ENCODE data around the gene KIAA1328. TPM values are rescaled to one million over a fixed set of nuclear protein-coding genes. Genes with fewer than 3 reads are reported as not detected.

Gene KIAA1328
- total RNA-seq, 1 donor from 2014 or later = 9.2 TPM

- H3K9me3 Mint-ChIP-seq (ENCODE audit: unreplicated experiment) = no peaks in the 10 kb centered on the region
Measured at GRCh38 chr18:37222999-37223378, 394.1 kb downstream of the KIAA1328 start.

GRCh38 chr18:37225279-37225678, 396.4 kb downstream of the KIAA1328 start:
- Mint-ChIP-seq H3K9me3 (ENCODE audit: unreplicated experiment) (no peaks in the 10 kb centered on the region), H3K36me3 (ENCODE audit: low read depth, unreplicated experiment) (no peaks in the 10 kb centered on the region), H3K4me3 (ENCODE audit: unreplicated experiment) (no peak overlapping the region), H3K4me1 (ENCODE audit: unreplicated experiment) (no peaks in the 10 kb centered on the region), H3K27me3 (ENCODE audit: unreplicated experiment) (peaks cover 2% of the 10 kb centered on the region), H3K27ac (ENCODE audit: unreplicated experiment) (no peak overlapping the region)
- TF ChIP-seq CTCF (IDR thresholded peaks at IDR 0.05; ENCODE audit: unreplicated experiment) = no peak
- DNase-seq (ENCODE audit: low spot score) = no peak

More at GRCh38 chr18:37222999-37223378, 394.1 kb downstream of the KIAA1328 start:
- Mint-ChIP-seq H3K36me3 (ENCODE audit: low read depth, unreplicated experiment) (no peaks in the 10 kb centered on the region), H3K27ac (ENCODE audit: unreplicated experiment) (no peak overlapping the region), H3K4me1 (ENCODE audit: unreplicated experiment) (peaks cover 5% of the 10 kb centered on the region), H3K4me3 (ENCODE audit: unreplicated experiment) (no peak overlapping the region), H3K27me3 (ENCODE audit: unreplicated experiment) (peaks cover 6% of the 10 kb centered on the region)
- no peak for TF ChIP-seq CTCF (IDR thresholded peaks at IDR 0.05; ENCODE audit: unreplicated experiment)
- no peak for DNase-seq (ENCODE audit: low spot score)

- Mint-ChIP-seq H3K9me3 (ENCODE audit: unreplicated experiment) (no peaks in the 10 kb centered on the region), H3K36me3 (ENCODE audit: low read depth, unreplicated experiment) (peaks cover 5% of the 10 kb centered on the region), H3K27ac (ENCODE audit: unreplicated experiment) (no peak overlapping the region), H3K4me3 (ENCODE audit: unreplicated experiment) (no peak overlapping the region), H3K27me3 (ENCODE audit: unreplicated experiment) (peaks cover 7% of the 10 kb centered on the region), H3K4me1 (ENCODE audit: unreplicated experiment) (no peaks in the 10 kb centered on the region)
- no peak for DNase-seq (ENCODE audit: low spot score)
- no peak for TF ChIP-seq CTCF (IDR thresholded peaks at IDR 0.05; ENCODE audit: unreplicated experiment)
Measured at GRCh38 chr18:37230768-37231167, 401.8 kb downstream of the KIAA1328 start.

- no peak for TF ChIP-seq CTCF (IDR thresholded peaks at IDR 0.05; ENCODE audit: unreplicated experiment)
- Mint-ChIP-seq H3K36me3 (ENCODE audit: low read depth, unreplicated experiment) (peaks cover 5% of the 10 kb centered on the region), H3K4me1 (ENCODE audit: unreplicated experiment) (peaks cover 1% of the 10 kb centered on the region), H3K27me3 (ENCODE audit: unreplicated experiment) (peaks cover 9% of the 10 kb centered on the region), H3K9me3 (ENCODE audit: unreplicated experiment) (no peaks in the 10 kb centered on the region), H3K4me3 (ENCODE audit: unreplicated experiment) (no peak overlapping the region), H3K27ac (ENCODE audit: unreplicated experiment) (no peak overlapping the region)
- DNase-seq (ENCODE audit: low spot score) = no peak
Measured at GRCh38 chr18:37231251-37231650, 402.3 kb downstream of the KIAA1328 start.

GRCh38 chr18:37235583-37235982, 406.7 kb downstream of the KIAA1328 start:
- TF ChIP-seq CTCF (IDR thresholded peaks at IDR 0.05; ENCODE audit: unreplicated experiment) = no peak
- DNase-seq (ENCODE audit: low spot score) = no peak
- H3K27me3 Mint-ChIP-seq (ENCODE audit: unreplicated experiment) = peaks cover 16% of the 10 kb centered on the region
- no peaks in the 10 kb centered on the region for H3K9me3 Mint-ChIP-seq (ENCODE audit: unreplicated experiment)
- H3K36me3 Mint-ChIP-seq (ENCODE audit: low read depth, unreplicated experiment) = peaks cover 5% of the 10 kb centered on the region
- H3K4me1 Mint-ChIP-seq (ENCODE audit: unreplicated experiment) = peaks cover 12% of the 10 kb centered on the region
- H3K4me3 Mint-ChIP-seq (ENCODE audit: unreplicated experiment) = no peak overlapping the region
- H3K27ac Mint-ChIP-seq (ENCODE audit: unreplicated experiment) = no peak overlapping the region

All from endothelial cell (in vitro differentiated cells).